Fibroblast of lung (primary cell): ENCODE measurements around the gene TCP11. TPM values are rescaled to one million over a fixed set of nuclear protein-coding genes. Genes with fewer than 3 reads are reported as not detected.

Experiments
- DNase-seq, 2 donors: peaks; one replicate each; pipeline versions ENCODE4 v3.0.0 to v3.0.0-alpha.2; 2010; ENCODE audit warnings: low read depth in 2 of 2
- H2AFZ ChIP-seq: 2 replicates; pipeline ENCODE4 v1.5.1; 2012; ENCODE audit warnings: low read length, control low read depth, inconsistent platforms
- H3K27ac ChIP-seq: 2 replicates; pipeline ENCODE4 v1.5.1; 2011; ENCODE audit warnings: low read length, control low read depth; ENCODE audit not compliant: insufficient read depth
- H3K27me3 ChIP-seq: 2 replicates; pipeline ENCODE4 v1.5.1; 2011; ENCODE audit warnings: mild to moderate bottlenecking, low read length; ENCODE audit not compliant: control insufficient read depth, insufficient read depth
- H3K36me3 ChIP-seq: 2 replicates; pipeline ENCODE4 v1.5.1; 2011; ENCODE audit warnings: low read length; ENCODE audit not compliant: control insufficient read depth, insufficient read depth
- H3K4me1 ChIP-seq: 2 replicates; pipeline ENCODE4 v1.5.1; 2011; ENCODE audit warnings: low read length; ENCODE audit not compliant: control insufficient read depth, insufficient read depth; ENCODE audit errors: extremely low read depth
- H3K4me2 ChIP-seq: 2 replicates; pipeline ENCODE4 v1.5.1; 2011; ENCODE audit warnings: low read length, control low read depth; ENCODE audit not compliant: insufficient read depth; ENCODE audit errors: extremely low read depth
- H3K4me3 ChIP-seq, 4 experiments: fragments of 200-600 bp in 1 of 4; sonication (generic) in 1 of 4; replicated peaks in 1 of 4; 2 replicates each; pipeline ENCODE4 v1.5.1; 2011 to 2016; ENCODE audit warnings: low read length in 4 of 4, low read depth in 3 of 4, mild to moderate bottlenecking in 3 of 4, control low read depth in 2 of 4, inconsistent platforms in 1 of 4, mixed read lengths in 1 of 4; ENCODE audit not compliant: insufficient read depth in 1 of 4; ENCODE audit errors: control extremely low read depth in 1 of 4
- H3K79me2 ChIP-seq: 2 replicates; pipeline ENCODE4 v1.5.1; 2012; ENCODE audit warnings: mild to moderate bottlenecking, low read length, inconsistent platforms; ENCODE audit not compliant: control insufficient read depth, insufficient read depth
- H3K9ac ChIP-seq: 2 replicates; pipeline ENCODE4 v1.5.1; 2011; ENCODE audit warnings: mild to moderate bottlenecking, low read length, control low read depth; ENCODE audit not compliant: insufficient read depth
- H3K9me3 ChIP-seq: 2 replicates; pipeline ENCODE4 v1.5.1; 2012; ENCODE audit warnings: low read depth, low read length; ENCODE audit not compliant: control insufficient read depth, insufficient read depth
- H4K20me1 ChIP-seq: 2 replicates; pipeline ENCODE4 v1.5.1; 2011; ENCODE audit warnings: low read length; ENCODE audit not compliant: control insufficient read depth, insufficient read depth; ENCODE audit errors: extremely low read depth
- CTCF ChIP-seq, 2 donors: IDR thresholded peaks in 1 of 2; conservative IDR thresholded peaks in 1 of 2; 1 replicate in 1 of 2; 2 replicates in 1 of 2; pipeline ENCODE4 v1.5.1; 2011 to 2012; ENCODE audit warnings: low read length in 2 of 2, control low read depth in 1 of 2, inconsistent platforms in 1 of 2, low read depth in 1 of 2, mild to moderate bottlenecking in 1 of 2
- EZH2 ChIP-seq: IDR thresholded peaks from 2 replicates; pipeline ENCODE4 v1.5.1; 2012; ENCODE audit warnings: low read length, control low read depth, mild to moderate bottlenecking; ENCODE audit errors: missing control alignments
- polyA plus RNA-seq, 2 donors: library from polyadenylated mRNA; depleted of rRNA in 1 of 2; stranded (reverse) in 1 of 2; unstranded in 1 of 2; fragments of >200 nt; gene quantifications; 2 replicates each; pipeline ENCODE4 v1.2.1, GENCODE V29; 2011 to 2012; ENCODE audit warnings: missing spikeins in 1 of 2
- total RNA-seq: library from RNA; depleted of rRNA; stranded (reverse); fragments of >200 nt; gene quantifications from 2 replicates; pipeline ENCODE4 v1.2.1, GENCODE V29; 2014

The TCP11 gene
- total and polyA plus RNA-seq, 2 donors (not counting 1 experiment from before 2014, with no cell fraction given): 0.17 to 0.24 TPM

GRCh38 chr6:35071347-35071994 lies 69.7 kb downstream of the TCP11 start:
- Histone ChIP-seq H3K4me1 (no peaks in the 10 kb centered on the region), H3K27me3 (no peaks in the 10 kb centered on the region), H2AFZ (no peak overlapping the region), H3K36me3 (no peaks in the 10 kb centered on the region), H3K79me2 (no peaks in the 10 kb centered on the region), H3K4me2 (no peak overlapping the region), H3K27ac (no peak overlapping the region), H3K9me3 (no peaks in the 10 kb centered on the region), H3K4me3 (no peak overlapping the region), H4K20me1 (no peaks in the 10 kb centered on the region), H3K9ac (no peak overlapping the region)
- DNase-seq: peak in 1 of 2 donors; percentile 27
- no peak for TF ChIP-seq CTCF (conservative IDR thresholded peaks at IDR 0.05 in 1 of 2, IDR thresholded peaks at IDR 0.05 in 1 of 2; ENCODE audit: low read depth in 1 of 2, low read length in 2 of 2)
- TF ChIP-seq EZH2: no peak

- Histone ChIP-seq H3K27me3 (no peaks in the 10 kb centered on the region), H3K4me3 (no peak overlapping the region)
Observed at GRCh38 chr6:35070111-35070510, 71.0 kb downstream of the TCP11 start.

GRCh38 chr6:35069262-35069661 lies 71.9 kb downstream of the TCP11 start:
- Histone ChIP-seq H3K9me3 (no peaks in the 10 kb centered on the region), H3K4me3 (no peak overlapping the region), H3K4me1 (no peaks in the 10 kb centered on the region), H3K9ac (no peak overlapping the region), H3K27ac (no peak overlapping the region), H2AFZ (no peak overlapping the region), H3K4me2 (no peak overlapping the region), H4K20me1 (no peaks in the 10 kb centered on the region), H3K79me2 (no peaks in the 10 kb centered on the region), H3K36me3 (no peaks in the 10 kb centered on the region), H3K27me3 (no peaks in the 10 kb centered on the region)
- TF ChIP-seq EZH2: no peak
- TF ChIP-seq CTCF (conservative IDR thresholded peaks at IDR 0.05 in 1 of 2, IDR thresholded peaks at IDR 0.05 in 1 of 2; ENCODE audit: low read depth in 1 of 2, low read length in 2 of 2): no peak
- DNase-seq: no peak

More at GRCh38 chr6:35070111-35070510, 71.0 kb downstream of the TCP11 start:
- no peak for DNase-seq
- H3K4me2 ChIP-seq: no peak overlapping the region
- no peak for TF ChIP-seq CTCF (conservative IDR thresholded peaks at IDR 0.05 in 1 of 2, IDR thresholded peaks at IDR 0.05 in 1 of 2; ENCODE audit: low read depth in 1 of 2, low read length in 2 of 2)
- no peak for TF ChIP-seq EZH2
- no peak overlapping the region for H3K27ac ChIP-seq
- no peaks in the 10 kb centered on the region for H3K79me2 ChIP-seq
- no peak overlapping the region for H2AFZ ChIP-seq
- H3K36me3 ChIP-seq: no peaks in the 10 kb centered on the region
- H3K9me3 ChIP-seq: no peaks in the 10 kb centered on the region
- no peak overlapping the region for H3K9ac ChIP-seq
- H4K20me1 ChIP-seq: no peaks in the 10 kb centered on the region
- no peaks in the 10 kb centered on the region for H3K4me1 ChIP-seq
